Ishikawa (cell line): ENCODE results near the gene REXO4.

Source experiments
- CEBPB ChIP-seq: IDR thresholded peaks from 2 replicates; pipeline ENCODE4 v1.6.1; 2012
- CREB1 ChIP-seq: IDR thresholded peaks from 2 replicates; pipeline ENCODE4 v1.6.1; 2012; ENCODE audit warnings: low read depth
- EGR1 ChIP-seq: IDR thresholded peaks from 2 replicates; pipeline ENCODE4 v1.6.1; 2012
- EP300 ChIP-seq: IDR thresholded peaks from 2 replicates; pipeline ENCODE4 v1.6.1; 2012; ENCODE audit warnings: borderline replicate concordance
- FOXM1 ChIP-seq: IDR thresholded peaks from 2 replicates; pipeline ENCODE4 v1.6.1; 2012; ENCODE audit warnings: low read depth, borderline replicate concordance
- MAX ChIP-seq: IDR thresholded peaks from 2 replicates; pipeline ENCODE4 v1.6.1; 2012
- REST ChIP-seq: IDR thresholded peaks from 2 replicates; pipeline ENCODE4 v1.6.1; 2012; ENCODE audit warnings: low read depth, mild to moderate bottlenecking
- TAF1 ChIP-seq: IDR thresholded peaks from 2 replicates; pipeline ENCODE4 v1.6.1; 2012; ENCODE audit warnings: low read depth, mild to moderate bottlenecking
- USF1 ChIP-seq: IDR thresholded peaks from 2 replicates; pipeline ENCODE4 v1.6.1; 2012
- YY1 ChIP-seq: IDR thresholded peaks from 2 replicates; pipeline ENCODE4 v1.6.1; 2012; ENCODE audit warnings: low read depth
- ZBTB7A ChIP-seq: IDR thresholded peaks from 2 replicates; pipeline ENCODE4 v1.6.1; 2012; ENCODE audit warnings: low read depth

- TF ChIP-seq CREB1: no peak
- no peak for TF ChIP-seq USF1
- TF ChIP-seq MAX: no peak
- TF ChIP-seq FOXM1: no peak
- no peak for TF ChIP-seq TAF1
- TF ChIP-seq EP300: no peak
- no peak for TF ChIP-seq CEBPB
- TF ChIP-seq REST: no peak
- TF ChIP-seq YY1: no peak
- no peak for TF ChIP-seq ZBTB7A
- no peak for TF ChIP-seq EGR1
These were observed 16.2 kb downstream of the REXO4 start for GRCh38 chr9:133401588-133401987.
